Measurements from ENCODE around the gene METTL26.
A peak's percentile ranks its signal among the peaks of the same experiment; 100 is the strongest.

METTL26 gene

DNA sequence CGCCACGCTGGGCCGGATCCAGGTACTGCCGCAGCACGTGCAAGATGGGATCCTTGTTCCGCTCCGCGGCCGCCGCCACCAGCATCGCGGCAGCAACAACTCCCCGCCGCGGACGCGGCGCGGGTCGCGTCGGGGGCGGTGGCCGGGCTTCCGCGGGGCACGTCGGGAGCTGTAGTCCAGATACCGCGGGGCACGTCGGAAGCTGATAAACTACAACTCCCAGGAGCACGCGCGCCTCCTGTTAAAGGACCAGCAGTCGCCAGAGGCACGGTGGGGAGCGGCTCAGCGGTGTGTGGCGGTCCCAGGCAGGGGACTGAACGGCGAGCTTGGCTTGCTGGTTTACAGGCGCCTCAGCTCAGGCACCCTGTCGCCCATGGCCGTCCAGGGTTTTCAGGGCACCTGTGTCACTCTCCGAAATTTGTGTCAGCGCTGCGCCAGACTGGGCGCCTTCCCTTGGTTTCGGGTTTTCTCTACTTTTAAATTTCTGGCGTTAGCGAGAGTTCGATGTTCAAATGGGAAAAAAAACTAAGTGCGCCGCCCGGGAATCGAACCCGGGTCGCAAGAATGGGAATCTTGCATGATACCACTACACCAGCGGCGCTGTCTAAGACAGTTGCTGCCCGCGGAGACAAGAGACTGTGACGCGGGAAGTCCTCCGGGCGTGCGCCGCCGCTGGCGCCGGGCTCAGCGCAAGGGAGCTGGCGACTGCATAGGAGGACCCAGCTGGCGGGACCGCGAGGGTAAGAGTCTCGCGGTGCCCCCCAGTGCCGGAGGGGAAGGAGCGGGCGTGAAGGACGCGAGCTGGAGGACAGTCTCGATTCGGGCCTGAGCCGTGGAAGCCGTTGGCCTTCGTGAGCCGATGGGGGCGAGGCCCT lies at the start of gene METTL26:
METTL26 (minus strand) TSS at position 100 of the 875 bp plus-strand sequence; CDS start at position 85, 15 bp downstream.
- peak; percentile 87 for DNase-seq

DNA sequence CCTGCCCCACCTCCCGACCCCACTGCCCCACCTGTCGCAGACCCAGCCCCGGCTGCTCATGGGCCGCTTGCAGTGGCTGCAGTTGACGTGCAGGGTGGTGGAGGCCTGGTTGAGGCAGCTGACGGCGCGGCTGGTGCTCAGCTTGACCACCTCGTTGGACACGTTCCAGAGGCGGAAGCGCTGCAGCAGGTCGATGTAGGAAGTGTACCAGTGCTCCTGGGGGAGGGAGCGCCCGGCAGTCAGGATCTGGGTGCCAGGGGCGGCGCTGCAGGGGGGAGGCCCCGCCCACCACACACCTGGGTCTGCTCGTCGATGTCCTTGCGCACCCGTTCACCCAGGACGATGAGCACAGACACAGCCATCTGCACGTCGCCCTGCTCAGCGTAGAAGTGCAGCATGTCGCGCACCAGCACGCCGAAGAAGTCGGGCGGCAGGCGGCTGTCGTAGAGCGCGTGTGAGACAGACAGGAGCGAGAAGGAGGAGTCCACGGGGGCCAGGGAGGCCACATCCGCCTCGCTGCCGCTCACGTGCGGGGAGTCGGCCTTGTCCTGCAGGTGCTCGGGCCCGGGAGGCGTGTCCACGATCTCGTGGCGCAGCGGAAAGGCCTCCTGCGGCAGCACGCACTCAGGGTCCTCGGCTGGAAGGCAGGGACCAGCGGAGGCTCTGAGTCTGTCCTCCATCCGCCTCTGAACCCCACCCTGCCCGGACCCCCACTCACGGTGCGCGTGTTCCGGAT lies 49.0 kb upstream of the METTL26 start:
- no peak for DNase-seq

DNA sequence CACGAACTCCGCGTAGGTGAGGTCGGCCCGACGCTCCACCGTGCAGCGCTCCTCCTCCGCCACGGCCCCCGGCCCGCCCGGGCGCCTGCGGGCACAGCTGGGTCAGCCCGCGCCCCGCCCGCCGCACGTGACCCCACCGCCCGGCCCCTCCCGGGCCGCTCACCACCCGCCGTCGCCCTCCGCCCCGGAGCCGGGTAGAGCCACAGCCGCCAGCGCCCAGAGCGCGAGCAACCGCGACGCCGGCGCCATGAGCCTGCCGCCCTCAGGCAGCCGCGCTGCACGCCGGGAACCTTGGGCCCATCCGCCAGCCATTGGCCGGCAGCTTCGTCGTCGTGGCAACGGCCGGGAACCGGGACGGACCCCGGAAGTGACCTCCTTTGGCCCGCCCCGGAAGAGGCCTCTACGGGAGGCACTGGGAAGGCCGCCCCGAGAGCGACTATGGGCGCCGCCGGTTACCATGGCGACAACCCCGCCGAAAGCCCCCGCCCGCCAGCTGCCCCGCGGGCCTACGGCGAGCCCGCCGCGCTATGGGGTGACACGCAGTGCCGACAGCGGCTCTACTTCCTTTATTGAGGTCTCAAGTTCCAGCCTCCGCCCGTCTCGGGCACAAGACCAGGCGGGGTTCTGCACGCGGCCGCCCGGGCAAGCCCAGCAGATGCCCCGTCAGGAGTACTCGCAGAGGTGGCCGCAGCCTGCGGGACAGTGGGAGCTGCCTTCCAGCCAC lies 48.1 kb upstream of the METTL26 start, which contains the start of gene JMJD8:
JMJD8 (minus strand) TSS at position 264 of the 724 bp plus-strand sequence; CDS start at position 249, 15 bp downstream.
- DNase-seq, result peak; percentile 89

DNA sequence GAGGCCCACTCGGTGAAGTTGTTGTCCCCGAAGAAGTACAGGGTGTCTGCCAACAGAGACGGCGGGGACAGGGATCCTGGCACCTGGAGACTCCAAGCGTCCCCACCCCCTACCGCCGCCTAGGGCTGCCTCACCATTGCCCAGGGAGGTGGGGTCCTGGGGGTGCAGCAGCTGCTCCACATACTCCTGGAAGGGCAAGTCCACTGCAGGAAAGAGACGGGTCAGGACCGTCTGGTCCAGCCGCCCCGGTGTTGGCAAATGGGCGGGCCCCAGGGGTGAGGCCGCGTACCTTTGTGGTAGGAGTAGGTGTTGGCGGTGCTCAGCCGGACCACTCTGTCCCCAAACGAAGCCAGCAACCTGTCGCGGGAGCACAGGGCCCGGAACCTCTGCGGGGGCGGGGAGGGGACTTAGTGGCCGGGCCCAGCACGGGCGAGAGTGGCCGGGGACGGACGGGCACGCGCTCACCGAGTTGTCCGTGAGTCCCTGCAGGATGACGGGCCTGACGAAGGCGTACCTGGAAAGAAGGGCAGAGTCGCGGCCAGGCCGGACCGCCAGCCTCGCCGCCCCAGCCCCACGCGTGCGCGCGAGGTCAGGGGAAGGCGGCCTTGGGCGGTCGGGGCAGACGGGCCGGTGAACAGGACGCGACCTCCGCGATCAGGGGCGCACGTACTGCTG lies 47.4 kb upstream of the METTL26 start:
- DNase-seq, result no peak

DNA sequence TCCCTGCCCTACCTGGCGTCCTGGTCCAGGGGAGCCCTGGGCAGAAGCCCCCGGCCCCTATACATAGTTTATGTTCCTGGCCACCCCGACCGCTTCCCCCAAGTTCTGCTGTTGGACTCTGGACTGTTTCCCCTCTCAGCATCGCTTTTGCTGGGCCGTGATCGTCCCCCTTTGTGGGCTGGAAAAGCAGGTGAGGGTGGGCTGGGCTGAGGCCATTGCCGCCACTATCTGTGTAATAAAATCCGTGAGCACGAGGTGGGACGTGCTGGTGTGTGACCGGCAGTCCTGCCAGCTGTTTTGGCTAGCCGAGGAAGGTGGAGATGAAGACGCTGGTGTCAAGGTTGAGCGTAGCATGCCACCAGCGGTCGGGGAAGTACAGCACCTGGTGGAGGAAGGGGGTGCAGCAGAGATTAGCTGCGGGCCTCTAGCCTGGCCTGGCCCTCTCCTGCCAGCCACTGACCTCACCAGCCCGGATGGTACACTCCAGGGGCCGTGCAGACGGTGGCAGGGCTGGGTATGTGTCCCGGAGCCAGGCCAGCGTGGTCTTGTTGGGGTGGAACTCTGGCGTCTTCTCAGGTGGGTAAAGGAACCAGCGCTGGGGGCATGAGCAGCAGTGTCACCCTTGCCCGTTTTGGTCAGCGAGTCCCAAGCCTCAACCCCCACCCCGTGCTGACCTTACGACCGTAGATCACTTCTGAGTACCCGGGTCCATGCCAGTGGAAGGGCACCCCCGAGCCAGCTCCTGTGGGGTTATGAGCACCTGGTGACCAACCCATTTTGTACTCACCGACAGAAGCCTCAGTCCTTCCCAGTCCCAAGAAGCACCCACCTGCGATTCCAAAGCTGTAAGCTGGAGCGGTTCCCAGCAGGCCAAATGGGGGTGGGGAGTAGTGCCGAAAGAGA lies 46.6 kb upstream of the METTL26 start:
- no peak for DNase-seq

DNA sequence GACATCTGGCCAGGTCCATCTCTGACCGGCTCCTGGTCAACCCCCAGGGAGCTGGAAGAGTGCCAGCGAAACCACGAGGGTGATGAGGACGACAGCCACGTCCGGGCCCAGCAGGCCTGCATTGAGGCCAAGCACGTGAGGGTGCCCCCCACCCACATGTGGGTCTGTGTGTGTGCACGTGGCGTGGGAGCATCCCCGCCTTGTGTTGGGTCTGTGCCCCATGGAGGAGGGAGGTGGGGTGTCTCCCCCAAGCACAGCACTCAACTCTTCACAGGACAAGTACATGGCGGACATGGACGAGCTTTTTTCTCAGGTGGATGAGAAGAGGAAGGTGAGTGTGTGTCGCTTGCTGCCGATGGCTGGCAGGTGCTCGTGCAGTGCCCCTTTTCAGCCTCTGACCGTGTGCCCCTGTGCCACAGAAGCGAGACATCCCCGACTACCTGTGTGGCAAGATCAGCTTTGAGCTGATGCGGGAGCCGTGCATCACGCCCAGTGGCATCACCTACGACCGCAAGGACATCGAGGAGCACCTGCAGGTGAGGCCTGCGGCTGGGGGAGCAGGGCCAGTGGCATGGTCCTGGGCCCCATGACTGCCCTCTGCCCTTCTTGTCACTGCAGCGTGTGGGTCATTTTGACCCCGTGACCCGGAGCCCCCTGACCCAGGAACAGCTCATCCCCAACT lies 45.8 kb upstream of the METTL26 start:
- no peak for DNase-seq

DNA sequence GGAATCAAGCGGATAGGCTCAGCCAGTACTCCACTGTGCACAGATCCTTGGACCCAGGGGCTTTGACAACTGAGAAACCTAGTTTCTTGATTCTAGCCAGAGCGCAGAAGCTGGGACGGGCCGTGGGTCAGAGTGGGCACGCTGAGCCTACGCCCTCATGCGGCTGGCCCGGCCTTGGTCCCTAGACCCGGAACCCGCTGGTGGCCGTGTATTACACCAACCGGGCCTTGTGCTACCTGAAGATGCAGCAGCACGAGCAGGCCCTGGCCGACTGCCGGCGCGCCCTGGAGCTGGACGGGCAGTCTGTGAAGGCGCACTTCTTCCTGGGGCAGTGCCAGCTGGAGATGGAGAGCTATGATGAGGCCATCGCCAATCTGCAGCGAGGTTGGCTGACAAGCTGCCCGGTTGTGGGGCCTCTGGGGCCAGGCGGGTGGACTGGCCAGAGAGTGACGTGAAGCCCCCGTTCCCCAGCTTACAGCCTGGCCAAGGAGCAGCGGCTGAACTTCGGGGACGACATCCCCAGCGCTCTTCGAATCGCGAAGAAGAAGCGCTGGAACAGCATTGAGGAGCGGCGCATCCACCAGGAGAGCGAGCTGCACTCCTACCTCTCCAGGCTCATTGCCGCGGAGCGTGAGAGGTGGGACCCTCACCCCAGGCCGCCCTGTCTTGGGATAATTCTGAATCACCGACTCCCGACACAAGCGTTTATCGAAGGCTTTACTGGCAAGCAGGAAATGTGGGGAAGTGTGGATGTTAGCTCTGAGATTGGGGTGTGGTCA lies 45.1 kb upstream of the METTL26 start:
- peak; percentile 10 for DNase-seq

DNA sequence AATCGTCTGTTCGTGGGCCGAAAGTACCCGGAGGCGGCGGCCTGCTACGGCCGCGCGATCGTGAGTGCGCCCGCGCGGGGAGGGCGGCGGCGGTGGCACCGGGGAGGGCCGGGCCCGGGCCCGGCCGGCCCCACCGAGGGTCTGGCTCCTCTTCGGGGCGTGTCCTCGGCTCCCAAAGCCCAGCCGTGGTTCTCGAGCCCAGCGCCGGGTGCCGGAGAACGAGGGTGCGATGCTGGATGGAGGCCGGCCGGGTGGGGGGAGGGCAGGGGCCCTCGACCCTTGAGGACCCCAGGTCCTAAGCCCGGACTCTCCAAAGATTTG lies 44.5 kb upstream of the METTL26 start:
- DNase-seq, result no peak

DNA sequence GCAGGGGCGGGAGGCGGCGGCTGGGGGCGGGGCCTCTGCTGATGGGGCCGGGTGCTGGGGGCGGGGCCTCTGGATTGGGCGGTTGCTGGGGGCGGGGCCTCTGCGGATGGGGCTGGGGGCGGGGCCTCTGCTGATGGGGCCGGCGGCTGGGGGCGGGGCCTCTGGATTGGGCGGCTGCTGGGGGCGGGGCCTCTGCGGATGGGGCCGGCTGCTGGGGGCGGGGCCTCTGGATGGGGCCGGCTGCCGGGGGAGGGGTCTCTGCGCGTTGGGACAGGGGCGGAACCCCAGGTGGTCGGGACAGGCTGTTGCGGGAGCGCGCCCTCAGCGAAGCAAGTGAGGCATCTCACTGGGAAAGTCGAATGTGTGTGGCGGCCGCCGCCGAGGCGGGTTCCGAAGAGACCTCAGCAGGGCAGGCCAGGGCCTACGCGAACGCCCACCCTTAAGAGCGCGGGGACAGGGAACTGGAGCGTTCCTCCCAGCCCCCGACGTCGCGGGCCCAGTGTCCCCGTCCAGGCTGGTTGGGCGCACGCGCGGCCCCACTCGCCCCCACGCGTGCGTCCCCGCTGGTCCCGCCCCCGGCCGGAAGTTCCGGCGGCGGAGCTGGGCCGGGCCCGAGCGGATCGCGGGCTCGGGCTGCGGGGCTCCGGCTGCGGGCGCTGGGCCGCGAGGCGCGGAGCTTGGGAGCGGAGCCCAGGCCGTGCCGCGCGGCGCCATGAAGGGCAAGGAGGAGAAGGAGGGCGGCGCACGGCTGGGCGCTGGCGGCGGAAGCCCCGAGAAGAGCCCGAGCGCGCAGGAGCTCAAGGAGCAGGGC lies 43.9 kb upstream of the METTL26 start, which contains the start of gene STUB1:
STUB1 (plus strand) TSS at position 597 of the 811 bp plus-strand sequence; CDS start at position 713, 116 bp downstream.
- DNase-seq, result peak; percentile 60

DNA sequence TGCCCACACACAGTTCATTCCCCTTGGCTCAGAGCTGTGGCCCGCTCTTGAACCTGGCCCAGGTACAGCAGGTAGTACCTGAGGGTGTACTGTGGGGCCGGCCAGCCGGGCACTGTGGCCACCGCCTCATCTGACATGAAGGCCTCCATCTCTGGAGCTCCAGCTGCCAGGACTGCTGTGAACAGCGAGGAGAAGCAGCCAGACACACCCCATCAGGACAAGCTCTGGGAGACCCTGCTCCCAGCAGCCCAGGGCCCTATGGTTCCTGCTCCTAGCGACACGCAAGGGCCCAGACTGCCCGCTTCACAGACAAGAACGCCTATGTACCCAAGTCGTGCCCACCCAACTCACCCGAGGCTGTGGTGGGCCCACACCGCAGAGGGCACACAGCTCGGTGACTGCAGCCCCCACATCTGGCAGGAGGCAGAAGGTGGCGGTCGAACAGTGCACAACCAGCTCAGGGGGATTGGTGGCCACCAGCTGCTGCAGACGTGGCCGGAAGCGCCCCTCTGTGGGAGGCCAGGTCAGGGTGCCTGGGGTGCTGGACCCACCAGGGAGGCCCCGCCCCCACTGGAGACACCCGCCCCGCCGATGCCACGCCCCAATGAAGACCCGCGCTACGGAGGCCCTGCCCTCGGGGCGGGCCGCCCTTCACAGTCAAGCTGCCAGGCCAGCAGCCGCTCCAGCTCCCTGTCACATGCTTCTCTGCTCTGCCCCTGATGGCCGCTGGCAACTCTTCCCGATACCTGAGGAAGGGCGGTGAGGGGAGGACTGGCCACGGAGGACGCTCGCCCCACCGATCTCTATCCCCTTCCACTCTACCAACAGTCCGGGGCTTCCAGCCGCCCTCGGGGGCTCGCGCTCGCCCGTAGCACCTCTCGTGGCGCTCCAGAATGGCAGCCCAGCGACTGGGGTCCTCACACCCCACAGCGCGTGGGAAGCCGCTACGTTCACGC lies 43.0 kb upstream of the METTL26 start:
- peak; percentile 60 for DNase-seq

DNA sequence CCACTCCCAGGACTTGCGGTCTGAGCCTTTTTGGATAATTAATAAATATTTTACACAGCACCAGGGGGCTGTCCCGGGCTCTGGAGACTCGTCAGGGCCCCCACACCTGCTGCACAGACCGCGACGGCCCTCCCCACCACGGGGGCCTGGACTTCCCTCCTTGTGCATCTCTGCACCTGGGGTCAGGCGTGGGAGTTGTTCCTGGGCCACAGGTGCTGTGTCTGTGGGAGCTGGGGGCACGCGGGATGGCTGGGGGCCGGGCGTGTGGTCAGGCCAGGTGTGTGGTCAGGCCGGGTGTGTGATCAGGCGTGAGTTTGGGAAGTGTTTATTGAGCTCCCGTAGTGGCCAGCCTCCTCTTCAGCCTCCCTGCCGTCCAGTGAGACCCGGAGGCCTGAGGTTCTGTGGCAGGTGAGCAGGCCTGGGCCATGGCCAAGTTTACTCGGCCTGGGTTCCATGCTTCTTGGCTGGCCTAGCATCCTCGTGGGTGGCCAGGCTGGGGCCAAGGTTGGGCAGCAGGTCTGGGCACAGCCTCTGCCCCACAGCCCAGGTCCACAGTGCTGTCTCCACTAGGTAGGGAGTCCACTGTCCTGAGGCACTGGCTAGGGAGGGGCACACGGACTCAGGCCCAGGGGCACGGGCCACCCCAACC lies 42.2 kb upstream of the METTL26 start:
- DNase-seq, result no peak

DNA sequence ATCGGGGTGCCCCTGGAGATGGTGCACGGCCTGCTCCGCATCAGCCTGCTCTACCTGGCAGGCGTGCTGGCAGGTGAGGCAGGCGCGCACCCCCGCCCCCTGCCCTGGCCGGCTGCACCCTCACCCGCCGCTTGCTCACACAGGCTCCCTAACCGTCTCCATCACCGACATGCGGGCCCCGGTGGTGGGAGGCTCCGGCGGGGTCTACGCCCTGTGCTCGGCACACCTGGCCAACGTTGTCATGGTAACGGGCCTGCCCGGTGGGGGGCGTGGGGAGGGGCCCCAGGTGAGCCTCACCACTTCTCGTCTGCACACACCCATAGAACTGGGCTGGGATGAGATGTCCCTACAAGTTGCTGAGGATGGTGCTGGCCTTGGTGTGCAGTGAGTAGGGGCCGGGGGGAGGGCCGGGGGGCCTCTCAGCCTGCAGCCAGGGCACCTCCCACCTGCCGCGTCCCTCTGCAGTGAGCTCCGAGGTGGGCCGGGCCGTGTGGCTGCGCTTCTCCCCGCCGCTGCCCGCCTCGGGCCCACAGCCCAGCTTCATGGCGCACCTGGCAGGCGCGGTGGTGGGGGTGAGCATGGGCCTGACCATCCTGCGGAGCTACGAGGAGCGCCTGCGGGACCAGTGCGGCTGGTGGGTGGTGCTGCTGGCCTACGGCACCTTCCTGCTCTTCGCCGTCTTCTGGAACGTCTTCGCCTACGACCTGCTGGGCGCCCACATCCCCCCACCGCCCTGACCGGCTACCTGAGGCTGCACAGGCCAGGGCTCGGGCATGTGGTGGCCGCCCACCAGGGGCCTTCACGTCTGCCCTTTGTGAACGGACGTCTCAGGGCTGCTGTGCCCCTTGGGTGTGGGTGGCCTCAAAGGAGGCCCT lies 41.4 kb upstream of the METTL26 start:
- no peak for DNase-seq

DNA sequence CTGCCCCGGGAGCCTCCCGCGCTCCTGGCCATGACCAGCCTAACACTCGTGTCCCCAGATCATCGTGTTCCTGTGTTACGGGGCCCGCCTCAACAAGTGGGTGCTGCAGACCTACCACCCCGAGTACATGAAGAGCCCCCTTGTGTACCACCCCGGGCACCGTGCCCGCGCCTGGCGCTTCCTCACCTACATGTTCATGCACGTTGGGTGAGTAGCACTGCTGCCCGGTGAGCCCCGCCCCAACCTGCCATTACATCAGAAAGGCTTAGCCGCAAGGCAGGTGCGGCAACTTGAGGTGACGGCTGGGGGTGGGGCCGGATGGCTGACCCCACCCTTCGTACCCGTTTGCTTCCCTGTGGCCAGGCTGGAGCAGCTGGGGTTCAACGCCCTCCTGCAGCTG lies 40.8 kb upstream of the METTL26 start:
- no peak for DNase-seq

DNA sequence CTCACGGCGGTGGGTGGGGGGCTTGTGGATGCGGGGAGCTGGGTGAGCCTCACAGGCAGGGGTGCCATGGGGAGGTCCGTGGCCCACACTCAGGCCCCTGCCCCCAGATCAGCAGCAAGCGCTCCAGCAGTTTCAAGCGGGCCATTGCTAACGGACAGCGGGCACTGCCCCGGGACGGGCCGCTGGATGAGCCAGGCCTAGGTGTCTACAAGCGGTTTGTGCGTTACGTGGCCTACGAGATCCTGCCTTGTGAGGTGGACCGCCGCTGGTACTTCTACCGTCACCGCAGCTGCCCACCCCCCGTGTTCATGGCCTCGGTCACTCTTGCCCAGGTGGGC lies 40.4 kb upstream of the METTL26 start:
- DNase-seq, result no peak

DNA sequence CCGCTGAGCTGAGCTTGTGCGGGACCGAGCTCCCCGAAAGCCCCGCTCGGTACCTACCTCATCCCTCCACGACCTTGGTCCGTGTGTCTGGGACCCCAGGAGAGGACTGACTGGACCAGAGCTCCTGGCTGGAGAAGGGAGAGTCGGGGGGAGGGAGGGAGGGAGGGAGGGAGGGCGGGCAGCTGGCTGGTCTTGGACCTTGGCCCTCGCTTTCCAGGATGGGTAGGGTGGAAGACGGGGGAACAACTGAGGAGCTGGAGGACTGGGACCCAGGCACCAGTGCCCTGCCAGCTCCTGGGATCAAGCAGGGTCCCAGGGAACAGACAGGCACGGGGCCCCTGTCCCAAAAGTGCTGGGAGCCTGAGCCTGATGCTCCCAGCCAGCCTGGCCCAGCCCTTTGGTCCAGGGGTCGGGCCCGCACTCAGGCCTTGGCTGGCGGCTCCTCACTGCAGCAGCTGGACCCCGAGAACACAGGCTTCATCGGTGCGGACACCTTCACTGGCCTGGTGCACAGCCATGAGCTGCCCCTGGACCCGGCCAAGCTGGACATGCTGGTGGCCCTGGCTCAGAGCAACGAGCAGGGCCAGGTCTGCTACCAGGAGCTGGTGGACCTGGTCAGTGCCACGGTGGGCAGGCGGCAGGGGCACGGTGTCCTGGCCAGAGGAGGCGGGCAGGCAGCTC lies 39.9 kb upstream of the METTL26 start:
- DNase-seq, result no peak
